CD4-positive, alpha-beta T cell treated with Interleukin-12 subunit alpha and Interleukin-12 subunit beta, for 1 hour (primary cell): ENCODE data around the gene TMEM100.
"Not testable (repeated sequence)": the region's sequence is repeated elsewhere in the genome, so short reads cannot be mapped to it uniquely, and the experiment has no call there.

Experiments
- DNase-seq: peaks from one replicate; pipeline ENCODE4 v3.0.0-alpha.2; 2020

TMEM100 gene

GRCh38 chr17:55683550-55684315 lies 38.9 kb downstream of the TMEM100 start:
- DNase-seq: no peak

- no peak for DNase-seq
Measured at GRCh38 chr17:55681342-55681700, 41.3 kb downstream of the TMEM100 start.

- DNase-seq: no peak
Measured at GRCh38 chr17:55680686-55681341, 41.9 kb downstream of the TMEM100 start.

DNA sequence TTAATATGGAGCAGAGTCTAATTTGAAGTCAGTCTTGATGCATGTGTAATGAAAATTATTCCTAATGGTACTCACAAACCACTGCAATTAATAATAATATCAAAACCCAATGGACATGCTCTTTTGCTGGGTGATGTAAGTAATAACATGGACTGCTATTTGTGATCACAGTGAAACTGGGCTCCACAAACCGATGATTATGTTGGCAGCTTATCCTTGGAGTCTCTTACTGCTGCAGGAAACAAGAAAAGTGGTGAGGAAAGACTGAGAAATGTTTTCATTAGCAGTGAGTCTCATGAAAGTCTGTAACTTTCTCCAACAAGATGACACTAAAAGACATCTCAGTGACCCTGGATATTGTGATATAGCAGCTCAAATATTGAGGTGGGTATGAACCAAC lies 45.2 kb downstream of the TMEM100 start:
- no peak for DNase-seq

DNA sequence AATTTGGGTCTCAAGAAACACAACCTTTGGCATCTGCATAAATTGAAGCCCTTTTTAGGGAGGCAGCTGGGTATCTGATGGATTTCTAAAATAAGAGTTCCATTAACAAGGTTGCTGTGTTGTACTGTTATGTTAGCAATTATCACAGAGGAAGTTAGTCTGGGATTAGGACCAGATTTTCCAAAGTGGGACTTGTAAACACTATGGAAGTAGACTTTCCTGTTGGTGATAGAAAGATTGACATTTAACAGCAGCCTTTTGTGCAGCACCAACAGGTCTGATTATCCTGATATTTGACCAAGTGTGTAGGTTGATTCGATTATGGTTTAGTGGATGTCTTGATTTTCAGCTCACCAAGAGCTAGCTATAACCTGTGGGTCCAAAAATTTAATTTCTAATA lies 46.4 kb downstream of the TMEM100 start:
- DNase-seq: no peak

GRCh38 chr17:55673743-55674506 lies 48.7 kb downstream of the TMEM100 start:
- no peak for DNase-seq

GRCh38 chr17:55672585-55673501 lies 49.8 kb downstream of the TMEM100 start:
- DNase-seq: no peak

DNA sequence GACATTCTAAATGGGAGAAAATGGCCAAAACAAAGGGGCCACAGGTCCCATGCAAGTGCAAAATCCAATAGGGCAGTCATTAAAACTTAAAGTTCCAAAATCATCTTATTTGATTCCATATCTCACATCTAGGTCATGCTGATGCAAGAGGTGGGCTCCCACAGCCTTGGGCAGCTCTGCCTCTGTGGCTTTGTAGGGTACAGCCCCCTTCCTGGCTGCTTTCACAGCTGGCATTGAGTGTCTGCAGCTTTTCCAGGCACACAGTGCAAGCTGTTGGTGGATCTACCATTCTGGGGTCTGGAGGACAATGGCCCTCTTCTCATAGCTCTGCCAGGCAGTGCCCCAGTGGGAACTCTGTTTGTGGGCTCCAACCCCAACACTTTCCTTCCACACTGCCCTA lies 50.7 kb downstream of the TMEM100 start:
- DNase-seq: not testable (repeated sequence)
